ENCODE measurements around the gene AKNA.

GRCh38 chr9:114416290-114416689 is 28.5 kb upstream of the AKNA start:
- TF ChIP-seq CTCF (IDR thresholded peaks at IDR 0.05) (no peak), POLR2AphosphoS5 (IDR thresholded peaks at IDR 0.05) (no peak), POLR2A (IDR thresholded peaks at IDR 0.05) (no peak)
